A549 (cell line): ENCODE measurements around the gene NRXN3.

Experiments
- CEBPB ChIP-seq, 2 experiments: fragments of >200 bp in 1 of 2; sonication (Bioruptor Twin) in 1 of 2; formaldehyde crosslinking in 1 of 2; IDR thresholded peaks; 2 replicates each; pipeline ENCODE4 v1.6.1; 2012 to 2016
- MAFK ChIP-seq: fragments of 450-650 bp; IDR thresholded peaks from 2 replicates; pipeline ENCODE4 v1.6.1; 2014; ENCODE audit not compliant: partially characterized antibody
- MAX ChIP-seq: IDR thresholded peaks from 2 replicates; pipeline ENCODE4 v1.6.1; 2012
- MYC ChIP-seq: IDR thresholded peaks from 2 replicates; pipeline ENCODE4 v1.6.1; 2012; ENCODE audit warnings: mild to moderate bottlenecking, inconsistent platforms, low read length, improper control_type of control experiment, borderline replicate concordance
- NFE2L2 ChIP-seq: fragments of 150-350 bp; conservative IDR thresholded peaks from 2 replicates; pipeline ENCODE4 v1.6.1; 2014; ENCODE audit warnings: low read length
- POLR2A ChIP-seq: IDR thresholded peaks from 2 replicates; pipeline ENCODE4 v1.6.1; 2012; ENCODE audit warnings: mild to moderate bottlenecking, low read length
- REST ChIP-seq: fragments of 200-600 bp; sonication (generic); IDR thresholded peaks from 2 replicates; pipeline ENCODE4 v1.6.1; 2016; ENCODE audit warnings: antibody characterized with exemption, mild to moderate bottlenecking, moderate library complexity
- RNF2 ChIP-seq: fragments of 200-600 bp; sonication (generic); IDR thresholded peaks from 2 replicates; pipeline ENCODE4 v1.6.1; 2016; ENCODE audit warnings: low read depth, mild to moderate bottlenecking, antibody characterized with exemption, moderate library complexity, borderline replicate concordance
- USF2 ChIP-seq: fragments of 450-650 bp; IDR thresholded peaks from 2 replicates; pipeline ENCODE4 v1.6.1; 2014; ENCODE audit warnings: antibody characterized with exemption
- ZSCAN20 ChIP-seq: fragments of 250-450 bp; sonication (Bioruptor Pico); IDR thresholded peaks from 2 replicates; pipeline ENCODE4 v1.8.0; 2022; ENCODE audit warnings: mild to moderate bottlenecking, moderate library complexity
- TF ChIP-seq, protein P1 (sequence below): fragments of >200 bp; sonication (Bioruptor Twin); formaldehyde crosslinking; IDR thresholded peaks from 3 replicates; pipeline ENCODE4 v1.5.1; 2016
- TF ChIP-seq, protein P2 (sequence below): fragments of >200 bp; sonication (Bioruptor Twin); formaldehyde crosslinking; IDR thresholded peaks from 3 replicates; pipeline ENCODE4 v1.6.1; 2016

GRCh38 chr14:79180656-79181055 lies 1010.5 kb downstream of the NRXN3 start:
- TF ChIP-seq POLR2A (no peak), USF2 (no peak), ZSCAN20 (CRISPR knock-in tag) (no peak), MYC (no peak), CEBPB (IDR thresholded peaks at IDR 0.05) (no peak), REST (no peak), RNF2 (no peak), MAX (no peak), MAFK (no peak), NFE2L2 (no peak)
- TF ChIP-seq, protein P1, sequence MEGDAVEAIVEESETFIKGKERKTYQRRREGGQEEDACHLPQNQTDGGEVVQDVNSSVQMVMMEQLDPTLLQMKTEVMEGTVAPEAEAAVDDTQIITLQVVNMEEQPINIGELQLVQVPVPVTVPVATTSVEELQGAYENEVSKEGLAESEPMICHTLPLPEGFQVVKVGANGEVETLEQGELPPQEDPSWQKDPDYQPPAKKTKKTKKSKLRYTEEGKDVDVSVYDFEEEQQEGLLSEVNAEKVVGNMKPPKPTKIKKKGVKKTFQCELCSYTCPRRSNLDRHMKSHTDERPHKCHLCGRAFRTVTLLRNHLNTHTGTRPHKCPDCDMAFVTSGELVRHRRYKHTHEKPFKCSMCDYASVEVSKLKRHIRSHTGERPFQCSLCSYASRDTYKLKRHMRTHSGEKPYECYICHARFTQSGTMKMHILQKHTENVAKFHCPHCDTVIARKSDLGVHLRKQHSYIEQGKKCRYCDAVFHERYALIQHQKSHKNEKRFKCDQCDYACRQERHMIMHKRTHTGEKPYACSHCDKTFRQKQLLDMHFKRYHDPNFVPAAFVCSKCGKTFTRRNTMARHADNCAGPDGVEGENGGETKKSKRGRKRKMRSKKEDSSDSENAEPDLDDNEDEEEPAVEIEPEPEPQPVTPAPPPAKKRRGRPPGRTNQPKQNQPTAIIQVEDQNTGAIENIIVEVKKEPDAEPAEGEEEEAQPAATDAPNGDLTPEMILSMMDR: no peak
- TF ChIP-seq, protein P2, sequence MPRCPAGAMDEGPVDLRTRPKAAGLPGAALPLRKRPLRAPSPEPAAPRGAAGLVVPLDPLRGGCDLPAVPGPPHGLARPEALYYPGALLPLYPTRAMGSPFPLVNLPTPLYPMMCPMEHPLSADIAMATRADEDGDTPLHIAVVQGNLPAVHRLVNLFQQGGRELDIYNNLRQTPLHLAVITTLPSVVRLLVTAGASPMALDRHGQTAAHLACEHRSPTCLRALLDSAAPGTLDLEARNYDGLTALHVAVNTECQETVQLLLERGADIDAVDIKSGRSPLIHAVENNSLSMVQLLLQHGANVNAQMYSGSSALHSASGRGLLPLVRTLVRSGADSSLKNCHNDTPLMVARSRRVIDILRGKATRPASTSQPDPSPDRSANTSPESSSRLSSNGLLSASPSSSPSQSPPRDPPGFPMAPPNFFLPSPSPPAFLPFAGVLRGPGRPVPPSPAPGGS: no peak
